Adrenal gland (tissue), 5 donors: ENCODE measurements around the gene LAMA2.

ENCODE experiments used
- POLR2A ChIP-seq, 2 donors: fragments of 450-650 bp; IDR thresholded peaks; one replicate each; pipeline ENCODE4 v1.6.1; 2017; ENCODE audit warnings: antibody characterized with exemption in 2 of 2, mild to moderate bottlenecking in 2 of 2, moderate library complexity in 1 of 2
- TF ChIP-seq, protein P1 (sequence below), 6 experiments: fragments of 450-650 bp in 4 of 6; fragments of 200-600 bp in 2 of 6; sonication (generic) in 1 of 6; IDR thresholded peaks; 1 replicate in 5 of 6; 2 replicates in 1 of 6; pipeline versions ENCODE4 v1.5.1 to v1.8.0; 2016 to 2021; ENCODE audit warnings: antibody characterized with exemption in 6 of 6, mild to moderate bottlenecking in 2 of 6, moderate library complexity in 1 of 6
- donor health status: DM: no; HTN: no; CAD: no.

GRCh38 chr6:129009851-129010250, 126.9 kb downstream of the LAMA2 start:
- TF ChIP-seq, protein P1, sequence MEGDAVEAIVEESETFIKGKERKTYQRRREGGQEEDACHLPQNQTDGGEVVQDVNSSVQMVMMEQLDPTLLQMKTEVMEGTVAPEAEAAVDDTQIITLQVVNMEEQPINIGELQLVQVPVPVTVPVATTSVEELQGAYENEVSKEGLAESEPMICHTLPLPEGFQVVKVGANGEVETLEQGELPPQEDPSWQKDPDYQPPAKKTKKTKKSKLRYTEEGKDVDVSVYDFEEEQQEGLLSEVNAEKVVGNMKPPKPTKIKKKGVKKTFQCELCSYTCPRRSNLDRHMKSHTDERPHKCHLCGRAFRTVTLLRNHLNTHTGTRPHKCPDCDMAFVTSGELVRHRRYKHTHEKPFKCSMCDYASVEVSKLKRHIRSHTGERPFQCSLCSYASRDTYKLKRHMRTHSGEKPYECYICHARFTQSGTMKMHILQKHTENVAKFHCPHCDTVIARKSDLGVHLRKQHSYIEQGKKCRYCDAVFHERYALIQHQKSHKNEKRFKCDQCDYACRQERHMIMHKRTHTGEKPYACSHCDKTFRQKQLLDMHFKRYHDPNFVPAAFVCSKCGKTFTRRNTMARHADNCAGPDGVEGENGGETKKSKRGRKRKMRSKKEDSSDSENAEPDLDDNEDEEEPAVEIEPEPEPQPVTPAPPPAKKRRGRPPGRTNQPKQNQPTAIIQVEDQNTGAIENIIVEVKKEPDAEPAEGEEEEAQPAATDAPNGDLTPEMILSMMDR (IDR thresholded peaks at IDR 0.05) = no peak
- TF ChIP-seq POLR2A (IDR thresholded peaks at IDR 0.05) = no peak
